Neural progenitor cell (in vitro differentiated cells): ENCODE data around the gene SARDH. TPM values are rescaled to one million over a fixed set of nuclear protein-coding genes. Genes with fewer than 3 reads are reported as not detected.
A peak's percentile ranks its signal among the peaks of the same experiment; 100 is the strongest.

Experiments
- DNase-seq: peaks from one replicate; pipeline ENCODE4 v3.0.0-alpha.2; 2016; ENCODE audit warnings: low spot score
- H2AFZ ChIP-seq: fragments of 200-600 bp; sonication (generic); replicated peaks from 2 replicates; pipeline ENCODE4 v1.6.1; 2016; ENCODE audit warnings: antibody characterized with exemption
- H3F3A ChIP-seq: fragments of 200-600 bp; sonication (generic); 2 replicates; pipeline ENCODE4 v1.6.1; 2016; ENCODE audit warnings: antibody characterized with exemption, low read depth
- H3K27ac ChIP-seq: fragments of 200-600 bp; sonication (generic); 2 replicates; pipeline ENCODE4 v1.5.1; 2016; ENCODE audit warnings: mild to moderate bottlenecking
- H3K27me3 ChIP-seq: fragments of 200-600 bp; sonication (generic); 2 replicates; pipeline ENCODE4 v1.6.1; 2016; ENCODE audit warnings: mild to moderate bottlenecking, moderate library complexity
- H3K36me3 ChIP-seq: fragments of 200-600 bp; sonication (generic); 2 replicates; pipeline ENCODE4 v1.5.1; 2016
- H3K4me1 ChIP-seq: fragments of 200-600 bp; sonication (generic); 2 replicates; pipeline ENCODE4 v1.6.1; 2016; ENCODE audit warnings: mixed run types
- H3K4me2 ChIP-seq: fragments of 200-600 bp; sonication (generic); 2 replicates; pipeline ENCODE4 v1.6.1; 2016
- H3K4me3 ChIP-seq: fragments of 200-600 bp; sonication (generic); 2 replicates; pipeline ENCODE4 v1.5.1; 2016
- H3K79me2 ChIP-seq: fragments of 200-600 bp; sonication (generic); 2 replicates; pipeline ENCODE4 v1.6.1; 2016; ENCODE audit warnings: low read depth
- H3K9ac ChIP-seq: fragments of 200-600 bp; sonication (generic); 2 replicates; pipeline ENCODE4 v1.6.1; 2016
- H3K9me3 ChIP-seq: fragments of 200-600 bp; sonication (generic); 2 replicates; pipeline ENCODE4 v1.5.1; 2016; ENCODE audit warnings: low read depth
- H4K20me1 ChIP-seq: fragments of 200-600 bp; sonication (generic); 2 replicates; pipeline ENCODE4 v1.6.1; 2016; ENCODE audit warnings: low read depth
- H3K27ac Mint-ChIP-seq: 3 replicates; pipeline ENCODE4 v1.8.0; 2021; ENCODE audit warnings: mixed read lengths
- H3K27me3 Mint-ChIP-seq: 2 replicates; pipeline ENCODE4 v1.8.0; 2022; ENCODE audit warnings: low read depth, mild to moderate bottlenecking, inconsistent platforms, moderate library complexity, mixed read lengths; ENCODE audit not compliant: insufficient read depth
- H3K36me3 Mint-ChIP-seq: 3 replicates; pipeline ENCODE4 v1.8.0; 2021; ENCODE audit warnings: mixed read lengths
- H3K4me1 Mint-ChIP-seq: 3 replicates; pipeline ENCODE4 v1.8.0; 2021; ENCODE audit warnings: mixed read lengths
- H3K4me3 Mint-ChIP-seq: 3 replicates; pipeline ENCODE4 v1.8.0; 2021; ENCODE audit warnings: mild to moderate bottlenecking, moderate library complexity, mixed read lengths
- H3K9me3 Mint-ChIP-seq: 3 replicates; pipeline ENCODE4 v1.8.0; 2020; ENCODE audit warnings: mixed read lengths
- EZH2 ChIP-seq: fragments of 200-600 bp; sonication (generic); IDR thresholded peaks from 2 replicates; pipeline ENCODE4 v1.6.1; 2017; ENCODE audit warnings: antibody characterized with exemption, mild to moderate bottlenecking, moderate library complexity
- EZH2phosphoT487 ChIP-seq: fragments of 200-600 bp; sonication (generic); IDR thresholded peaks from 2 replicates; pipeline ENCODE4 v1.6.1; 2017; ENCODE audit warnings: antibody characterized with exemption
- total RNA-seq: library from RNA; depleted of rRNA; stranded (reverse); fragments of >200 nt; gene quantifications from 2 replicates; pipeline ENCODE4 v1.2.3, GENCODE V29; 2015; ENCODE audit warnings: low replicate concordance
- TF ChIP-seq, protein P1 (sequence below): fragments of 200-600 bp; sonication (generic); IDR thresholded peaks from 2 replicates; pipeline ENCODE4 v1.5.1; 2017; ENCODE audit warnings: antibody characterized with exemption, mild to moderate bottlenecking

The SARDH gene
- total RNA-seq, 1 donor from 2014 or later = 3.9 TPM

DNA sequence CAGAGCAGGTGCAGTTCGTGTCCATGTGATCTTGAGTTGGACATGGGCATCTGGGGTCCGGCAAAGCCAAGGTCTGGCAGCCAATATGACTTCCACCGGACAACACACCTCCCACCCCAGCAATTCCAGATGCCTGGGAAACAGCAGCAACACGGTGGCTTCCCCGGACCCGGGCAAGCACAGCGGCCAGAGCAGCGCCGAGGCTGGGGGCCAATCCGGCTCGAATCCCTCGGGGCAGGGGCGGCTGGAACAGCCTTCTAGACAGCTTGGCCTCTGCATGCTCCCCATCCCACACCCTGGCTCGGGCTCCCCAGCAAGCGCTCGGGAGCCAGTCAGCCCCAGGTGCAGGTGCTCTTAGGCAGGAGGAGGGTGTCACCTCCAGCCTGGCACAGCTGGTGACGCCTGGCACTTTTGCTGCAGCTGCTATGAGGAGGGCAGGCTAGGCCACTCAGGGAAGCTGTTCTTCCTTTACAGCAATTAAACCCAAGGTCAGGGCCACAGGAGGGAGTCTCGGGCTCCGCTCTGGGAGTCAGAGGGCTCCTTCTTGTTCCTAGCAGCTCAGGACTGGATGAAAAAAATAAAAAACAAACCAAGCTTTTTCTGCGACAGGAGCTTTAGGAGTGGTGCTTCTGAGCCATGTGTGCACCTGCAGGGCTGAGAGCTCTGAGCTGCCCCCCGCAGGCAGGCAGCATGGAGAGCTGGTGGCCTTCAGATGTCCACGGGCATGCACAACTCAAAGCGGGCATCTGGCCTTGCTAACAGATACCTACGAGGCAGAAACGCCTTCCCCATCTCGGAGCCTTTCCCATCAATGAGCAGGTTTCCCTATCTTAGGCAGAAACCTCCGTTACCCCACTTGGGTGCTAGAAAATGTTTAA, 73.7 kb downstream of the SARDH start:
- H3K79me2 ChIP-seq = no peaks in the 10 kb centered on the region
- H3K4me3 ChIP-seq = no peak overlapping the region
- H3K9ac ChIP-seq = no peak overlapping the region
- no peaks in the 10 kb centered on the region for H3K4me1 ChIP-seq
- peaks cover 16% of the 10 kb centered on the region for H3K27me3 ChIP-seq
- no peaks in the 10 kb centered on the region for H3K36me3 ChIP-seq
- H3K9me3 ChIP-seq = no peaks in the 10 kb centered on the region
- H3K4me3 Mint-ChIP-seq = no peak overlapping the region
- H3K36me3 Mint-ChIP-seq = no peaks in the 10 kb centered on the region
- H2AFZ ChIP-seq = no peak overlapping the region
- DNase-seq = no peak
- peaks cover 14% of the 10 kb centered on the region for H3K27me3 Mint-ChIP-seq
- H3K27ac ChIP-seq = no peak overlapping the region
- TF ChIP-seq, protein P1, sequence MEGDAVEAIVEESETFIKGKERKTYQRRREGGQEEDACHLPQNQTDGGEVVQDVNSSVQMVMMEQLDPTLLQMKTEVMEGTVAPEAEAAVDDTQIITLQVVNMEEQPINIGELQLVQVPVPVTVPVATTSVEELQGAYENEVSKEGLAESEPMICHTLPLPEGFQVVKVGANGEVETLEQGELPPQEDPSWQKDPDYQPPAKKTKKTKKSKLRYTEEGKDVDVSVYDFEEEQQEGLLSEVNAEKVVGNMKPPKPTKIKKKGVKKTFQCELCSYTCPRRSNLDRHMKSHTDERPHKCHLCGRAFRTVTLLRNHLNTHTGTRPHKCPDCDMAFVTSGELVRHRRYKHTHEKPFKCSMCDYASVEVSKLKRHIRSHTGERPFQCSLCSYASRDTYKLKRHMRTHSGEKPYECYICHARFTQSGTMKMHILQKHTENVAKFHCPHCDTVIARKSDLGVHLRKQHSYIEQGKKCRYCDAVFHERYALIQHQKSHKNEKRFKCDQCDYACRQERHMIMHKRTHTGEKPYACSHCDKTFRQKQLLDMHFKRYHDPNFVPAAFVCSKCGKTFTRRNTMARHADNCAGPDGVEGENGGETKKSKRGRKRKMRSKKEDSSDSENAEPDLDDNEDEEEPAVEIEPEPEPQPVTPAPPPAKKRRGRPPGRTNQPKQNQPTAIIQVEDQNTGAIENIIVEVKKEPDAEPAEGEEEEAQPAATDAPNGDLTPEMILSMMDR = no peak
- no peak for TF ChIP-seq EZH2phosphoT487
- no peak for TF ChIP-seq EZH2
- no peaks in the 10 kb centered on the region for H4K20me1 ChIP-seq
- H3K4me2 ChIP-seq = no peak overlapping the region
- no peaks in the 10 kb centered on the region for H3K9me3 Mint-ChIP-seq
- no peak overlapping the region for H3K27ac Mint-ChIP-seq
- H3K4me1 Mint-ChIP-seq = peaks cover 4% of the 10 kb centered on the region
- H3F3A ChIP-seq = no peaks in the 10 kb centered on the region

DNA sequence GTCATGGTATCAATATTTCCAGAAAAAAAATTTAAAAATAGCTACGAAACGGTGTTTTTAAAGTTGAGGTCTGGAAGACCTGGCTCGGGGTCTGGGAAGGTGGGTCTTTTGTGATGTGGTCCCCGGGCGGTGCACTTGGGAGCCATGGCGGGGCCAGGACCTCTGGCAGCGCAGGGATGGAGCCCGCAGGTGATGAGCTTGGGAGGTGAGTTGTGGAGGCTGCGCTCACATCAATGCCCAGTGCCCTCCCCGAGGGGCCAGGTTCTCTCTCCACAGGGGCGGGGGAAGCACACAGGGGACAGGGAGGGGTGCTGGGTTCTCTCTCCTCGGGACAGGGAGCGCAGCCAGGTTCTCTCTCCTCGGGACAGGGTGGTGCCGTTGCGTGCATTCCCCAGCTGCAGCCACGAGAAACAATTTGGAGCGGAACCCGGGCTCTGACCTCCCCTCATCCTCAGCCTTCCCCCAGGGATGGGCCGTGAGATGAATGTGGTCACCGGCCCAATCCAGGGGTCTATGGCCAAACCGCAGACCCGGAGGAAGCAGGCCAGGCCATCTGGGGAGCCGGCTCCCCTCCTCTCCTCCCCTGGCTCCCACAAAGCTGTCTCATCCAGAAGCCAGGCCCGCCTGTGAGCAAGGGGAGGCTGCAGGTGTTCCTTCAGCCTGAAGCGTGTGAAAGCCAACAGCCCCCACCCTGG, 76.2 kb downstream of the SARDH start:
- Mint-ChIP-seq H3K4me3 (no peak overlapping the region), H3K27ac (no peak overlapping the region), H3K4me1 (peaks cover 18% of the 10 kb centered on the region), H3K9me3 (no peaks in the 10 kb centered on the region), H3K36me3 (no peaks in the 10 kb centered on the region), H3K27me3 (peaks cover 22% of the 10 kb centered on the region)
- H4K20me1 ChIP-seq = no peaks in the 10 kb centered on the region
- H3K79me2 ChIP-seq = no peaks in the 10 kb centered on the region
- no peak overlapping the region for H2AFZ ChIP-seq
- peaks cover 38% of the 10 kb centered on the region for H3K27me3 ChIP-seq
- no peak overlapping the region for H3K27ac ChIP-seq
- no peak overlapping the region for H3K9ac ChIP-seq
- H3K4me2 ChIP-seq = no peak overlapping the region
- no peak overlapping the region for H3K4me3 ChIP-seq
- no peak for DNase-seq
- peaks cover 13% of the 10 kb centered on the region for H3K4me1 ChIP-seq
- peaks cover 8% of the 10 kb centered on the region for H3F3A ChIP-seq
- TF ChIP-seq, protein P1 = no peak
- H3K9me3 ChIP-seq = no peaks in the 10 kb centered on the region
- no peaks in the 10 kb centered on the region for H3K36me3 ChIP-seq

DNA sequence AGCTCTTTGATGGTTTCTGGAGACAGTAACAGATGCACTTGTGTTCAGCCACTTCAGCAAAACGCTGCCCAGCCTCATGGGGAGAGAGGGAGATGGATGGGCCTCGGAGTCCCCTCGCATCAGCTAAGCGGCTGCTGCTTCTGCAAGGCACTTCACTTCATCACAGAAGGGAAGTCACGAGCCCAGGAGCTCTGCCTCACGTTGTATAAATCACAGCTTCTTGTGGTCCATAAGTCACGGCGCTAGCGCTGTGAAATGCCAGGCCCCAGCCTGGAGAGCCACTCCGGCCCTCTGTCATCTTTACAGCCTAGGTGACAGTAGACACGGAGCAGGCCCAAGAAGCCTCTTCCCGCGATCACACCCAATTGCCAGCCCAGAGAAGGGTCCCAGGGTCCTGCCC, 78.6 kb downstream of the SARDH start:
- H3K4me1 Mint-ChIP-seq = peaks cover 23% of the 10 kb centered on the region
- H3F3A ChIP-seq = peaks cover 8% of the 10 kb centered on the region
- H3K36me3 ChIP-seq = no peaks in the 10 kb centered on the region
- H3K4me1 ChIP-seq = peaks cover 17% of the 10 kb centered on the region
- no peak overlapping the region for H3K4me2 ChIP-seq
- H3K9ac ChIP-seq = no peak overlapping the region
- H3K27ac ChIP-seq = no peak overlapping the region
- no peaks in the 10 kb centered on the region for H3K9me3 ChIP-seq
- H3K36me3 Mint-ChIP-seq = no peaks in the 10 kb centered on the region
- H3K4me3 Mint-ChIP-seq = no peak overlapping the region
- no peaks in the 10 kb centered on the region for H3K79me2 ChIP-seq
- H2AFZ ChIP-seq = no peak overlapping the region
- peaks cover 62% of the 10 kb centered on the region for H3K27me3 ChIP-seq
- H3K27ac Mint-ChIP-seq = peak overlapping the region; percentile 33
- H3K9me3 Mint-ChIP-seq = no peaks in the 10 kb centered on the region
- DNase-seq = no peak
- TF ChIP-seq EZH2phosphoT487 (no peak), EZH2 (no peak)
- TF ChIP-seq, protein P1 = no peak
- H3K27me3 Mint-ChIP-seq = peaks cover 29% of the 10 kb centered on the region
- no peaks in the 10 kb centered on the region for H4K20me1 ChIP-seq
- no peak overlapping the region for H3K4me3 ChIP-seq
